GM19193 (cell line): ENCODE data around the gene CDK10.

ENCODE experiments used
- POLR2A ChIP-seq: IDR thresholded peaks from 4 replicates; pipeline ENCODE4 v1.6.1; 2011; ENCODE audit not compliant: insufficient read depth, insufficient read length; ENCODE audit errors: extremely low read depth

CDK10 gene

GRCh38 chr16:89657442-89658220 lies 28.9 kb upstream of the CDK10 start, which contains the start of the genes CHMP1A and SPATA33:
CHMP1A (minus strand) TSS chr16:89657708; CDS start chr16:89657588, 120 bp downstream.
SPATA33 (plus strand) TSS chr16:89657836; CDS start chr16:89657912, 76 bp downstream.
- peak; percentile 84 for TF ChIP-seq POLR2A

DNA sequence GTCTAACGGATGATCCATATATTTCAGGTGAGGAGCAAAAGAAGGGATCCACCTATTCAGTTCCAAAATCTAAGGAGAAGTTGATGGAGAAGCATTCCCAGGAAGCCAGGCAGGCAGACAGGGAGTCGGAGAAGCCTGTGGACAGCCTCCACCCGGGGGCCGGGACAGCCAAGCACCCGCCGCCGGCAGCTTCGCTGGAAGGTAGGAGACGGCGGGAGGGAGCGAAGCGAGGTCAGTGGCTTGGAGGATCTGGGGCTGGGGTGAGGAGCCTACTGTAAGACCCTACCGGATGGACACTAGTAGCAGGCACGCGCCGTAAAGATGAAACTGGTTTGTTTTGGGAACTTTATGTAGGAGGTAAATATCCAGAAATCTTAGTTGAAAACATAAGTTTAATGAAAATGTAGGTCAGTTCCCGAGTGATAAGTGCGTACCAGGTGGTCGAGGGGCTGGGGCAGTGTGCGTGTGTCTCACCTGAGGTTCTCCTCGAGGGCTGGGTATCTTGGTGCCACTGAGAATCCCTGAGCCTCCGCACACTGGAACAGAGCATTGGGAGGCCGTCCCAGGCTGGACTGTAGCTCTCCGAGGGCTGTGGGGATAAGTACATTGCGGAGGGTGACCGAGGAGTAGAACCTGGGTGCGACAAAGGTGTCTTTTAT lies 28.1 kb upstream of the CDK10 start:
- no peak for TF ChIP-seq POLR2A

DNA sequence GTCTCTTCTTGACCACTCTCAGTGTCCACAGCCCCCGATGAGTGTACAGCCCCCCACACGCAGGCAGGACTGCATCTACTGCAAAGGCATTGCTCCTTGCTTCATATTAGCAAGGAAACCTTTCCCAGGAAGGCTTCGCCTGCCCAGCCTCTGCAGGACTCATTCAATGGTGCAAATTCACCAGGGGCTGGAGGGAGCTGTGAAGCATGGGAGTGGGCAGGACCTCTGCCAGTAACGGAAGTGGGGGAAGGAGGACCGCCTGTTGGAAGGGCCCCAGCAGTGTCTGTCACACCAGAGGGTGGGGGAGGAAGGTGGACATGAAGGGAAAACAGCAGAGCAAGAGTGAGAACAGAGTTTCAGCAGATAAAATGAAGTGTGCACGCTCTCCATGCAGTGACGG lies 26.3 kb upstream of the CDK10 start:
- no peak for TF ChIP-seq POLR2A

DNA sequence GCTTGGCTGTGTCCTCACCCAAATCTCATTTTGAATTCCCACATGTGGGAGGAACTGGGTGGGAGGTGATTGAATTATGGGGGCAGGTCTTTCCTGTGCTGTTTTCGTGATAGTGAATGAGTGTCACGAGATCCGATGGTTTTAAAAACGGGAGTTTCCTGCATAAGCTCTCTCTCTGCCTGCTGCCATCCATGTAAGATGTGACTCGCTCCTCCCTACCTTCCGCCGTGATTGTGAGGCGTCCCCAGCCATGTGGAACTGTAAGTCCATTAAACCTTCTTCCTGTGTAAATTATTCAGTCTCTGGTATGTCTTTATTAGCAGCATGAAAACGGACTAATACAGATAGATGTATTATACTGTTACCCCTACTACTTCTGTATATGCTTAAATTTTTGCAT lies 25.3 kb upstream of the CDK10 start:
- TF ChIP-seq POLR2A = no peak

- no peak for TF ChIP-seq POLR2A
These were observed 18.9 kb upstream of the CDK10 start for GRCh38 chr16:89667633-89668032.

DNA sequence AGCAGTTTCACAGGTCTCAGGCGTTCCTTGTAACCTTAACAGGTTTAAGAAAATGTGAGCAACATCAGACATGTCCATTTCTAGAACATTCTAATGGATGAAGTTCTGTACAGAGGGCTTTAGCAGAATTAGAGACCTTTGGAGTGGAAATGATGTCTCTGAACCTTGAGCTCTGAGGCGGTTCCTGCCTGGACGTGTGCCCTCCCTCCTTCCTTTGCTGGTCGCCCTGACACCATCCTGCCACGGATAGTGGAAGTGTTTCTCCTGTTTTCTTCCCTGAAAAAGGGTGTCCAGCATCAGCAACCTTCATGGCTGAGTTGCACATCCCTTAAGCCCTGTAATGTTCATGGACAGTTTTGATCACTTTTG lies 17.7 kb upstream of the CDK10 start:
- no peak for TF ChIP-seq POLR2A

- no peak for TF ChIP-seq POLR2A
These were observed 16.7 kb upstream of the CDK10 start for GRCh38 chr16:89669755-89670154.

- no peak for TF ChIP-seq POLR2A
These were observed 15.7 kb upstream of the CDK10 start for GRCh38 chr16:89670496-89671431.

GRCh38 chr16:89672177-89672941 lies 14.1 kb upstream of the CDK10 start:
- TF ChIP-seq POLR2A = no peak

GRCh38 chr16:89678258-89678657 lies 8.2 kb upstream of the CDK10 start:
- no peak for TF ChIP-seq POLR2A

GRCh38 chr16:89685916-89686315 lies 573 bp upstream of the CDK10 start:
- no peak for TF ChIP-seq POLR2A

DNA sequence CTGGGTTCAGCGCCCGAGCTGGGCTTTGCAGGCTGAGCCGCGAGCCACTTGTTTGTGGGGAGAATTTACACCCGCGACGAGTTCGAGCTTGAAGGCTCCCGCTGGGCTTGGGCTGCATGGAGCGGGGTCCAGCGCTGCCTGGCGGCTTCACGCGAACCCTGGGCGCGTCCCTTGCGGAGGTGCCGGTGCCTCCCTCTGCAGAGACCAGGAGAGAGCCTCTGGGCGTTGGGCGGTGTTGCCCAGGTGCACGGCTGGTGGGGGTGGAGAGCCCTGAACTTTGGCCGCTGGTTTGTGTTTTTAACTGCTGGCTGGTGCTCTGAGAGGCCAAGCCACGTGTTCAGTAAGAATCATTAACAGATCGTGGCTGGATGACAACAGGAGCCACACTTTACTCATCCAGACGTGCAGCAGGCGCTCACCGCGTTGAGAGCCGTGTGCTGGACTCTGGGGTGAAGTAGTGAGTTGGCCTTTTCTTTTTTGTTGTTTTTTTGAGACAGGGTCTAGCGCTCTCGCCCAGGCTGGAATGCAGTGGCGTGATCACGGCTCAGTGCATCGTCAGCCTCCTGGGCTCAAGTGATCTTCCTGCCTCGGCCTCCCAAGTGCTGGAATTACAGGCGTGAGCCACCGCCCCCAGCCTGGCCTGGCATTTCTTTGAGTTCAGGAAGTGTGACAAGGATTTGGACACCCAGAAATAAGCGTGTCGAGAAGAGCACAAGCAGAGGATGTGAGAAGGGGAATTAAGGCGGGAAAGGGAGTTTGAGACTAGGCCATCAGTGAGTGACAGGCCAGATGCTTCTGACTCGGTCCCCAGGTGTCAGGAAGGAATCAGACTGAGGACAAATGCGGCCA lies 827 bp downstream of the CDK10 start:
- no peak for TF ChIP-seq POLR2A

DNA sequence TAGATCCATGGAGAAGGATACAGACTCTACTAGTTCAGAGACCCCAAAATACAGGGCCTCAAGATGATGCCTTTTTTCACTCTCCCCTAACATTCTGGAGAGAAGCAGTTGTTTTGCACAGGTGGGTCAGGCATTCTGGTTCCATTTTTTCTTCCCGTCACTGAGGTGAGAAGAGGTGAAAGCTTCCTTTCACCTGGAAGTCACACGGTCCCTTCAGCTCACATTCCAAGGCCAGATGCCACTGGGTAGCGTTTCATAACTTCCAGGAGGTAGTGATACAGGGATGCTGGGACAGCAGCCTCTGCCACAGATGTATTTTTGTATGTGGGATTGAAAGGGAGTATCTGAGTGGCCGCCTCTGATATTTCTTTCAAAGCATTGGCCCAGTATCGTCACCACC lies 1.9 kb downstream of the CDK10 start:
- TF ChIP-seq POLR2A = no peak
